Neutrophil (primary cell): ENCODE data around the gene ZNF615.

Source experiments
- H3K27ac ChIP-seq: fragments of 200-600 bp; sonication (generic); 2 replicates; pipeline ENCODE4 v1.5.1; 2016; ENCODE audit warnings: mild to moderate bottlenecking, moderate library complexity
- H3K27me3 ChIP-seq: fragments of 200-600 bp; sonication (generic); 2 replicates; pipeline ENCODE4 v1.6.0; 2016; ENCODE audit warnings: mild to moderate bottlenecking
- H3K36me3 ChIP-seq: fragments of 200-600 bp; sonication (generic); 2 replicates; pipeline ENCODE4 v1.5.1; 2017
- H3K4me1 ChIP-seq, 2 experiments: fragments of 200-600 bp in 1 of 2; sonication (generic) in 1 of 2; 1 replicate in 1 of 2; 2 replicates in 1 of 2; pipeline versions ENCODE4 v1.5.1 to v1.6.1; 2013 to 2016; ENCODE audit warnings: low read depth in 1 of 2, low read length in 1 of 2, mild to moderate bottlenecking in 1 of 2, moderate library complexity in 1 of 2; ENCODE audit not compliant: control insufficient read depth in 1 of 2, insufficient read depth in 1 of 2
- H3K4me3 ChIP-seq, 2 experiments: fragments of 200-600 bp in 1 of 2; sonication (generic) in 1 of 2; 1 replicate in 1 of 2; 2 replicates in 1 of 2; pipeline ENCODE4 v1.5.1; 2013 to 2016; ENCODE audit warnings: low read depth in 1 of 2, low read length in 1 of 2, mild to moderate bottlenecking in 1 of 2, moderate library complexity in 1 of 2
- H3K9me3 ChIP-seq: fragments of 200-600 bp; sonication (generic); 2 replicates; pipeline ENCODE4 v1.5.1; 2016
- TF ChIP-seq, protein P1 (sequence below): fragments of 200-600 bp; sonication (generic); IDR thresholded peaks from 2 replicates; pipeline ENCODE4 v1.5.1; 2016; ENCODE audit warnings: antibody characterized with exemption

ZNF615 gene

DNA sequence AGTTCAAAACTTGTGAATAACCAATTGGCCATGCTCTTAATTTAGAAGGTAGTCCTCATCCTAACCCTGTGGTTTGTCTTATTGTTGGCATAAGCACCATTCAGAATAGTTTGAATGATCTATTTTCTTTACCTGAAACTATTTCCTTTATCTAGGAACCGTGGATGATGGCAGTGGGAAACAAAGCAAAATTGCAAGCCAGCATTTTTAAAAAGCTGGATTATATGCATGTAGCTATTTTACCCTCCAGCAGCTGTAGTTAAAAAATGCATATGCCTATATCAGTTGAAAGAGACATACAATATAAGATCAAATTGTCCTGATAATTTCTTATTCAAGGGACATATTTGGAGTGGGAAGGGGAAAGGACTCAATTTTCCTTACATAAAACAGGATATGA, 61.4 kb downstream of the ZNF615 start:
- Histone ChIP-seq H3K27me3 (no peaks in the 10 kb centered on the region), H3K4me1 (no peaks in the 10 kb centered on the region), H3K4me3 (no peak overlapping the region), H3K36me3 (peaks cover 32% of the 10 kb centered on the region), H3K9me3 (peaks cover 86% of the 10 kb centered on the region), H3K27ac (no peak overlapping the region)
- TF ChIP-seq, protein P1, sequence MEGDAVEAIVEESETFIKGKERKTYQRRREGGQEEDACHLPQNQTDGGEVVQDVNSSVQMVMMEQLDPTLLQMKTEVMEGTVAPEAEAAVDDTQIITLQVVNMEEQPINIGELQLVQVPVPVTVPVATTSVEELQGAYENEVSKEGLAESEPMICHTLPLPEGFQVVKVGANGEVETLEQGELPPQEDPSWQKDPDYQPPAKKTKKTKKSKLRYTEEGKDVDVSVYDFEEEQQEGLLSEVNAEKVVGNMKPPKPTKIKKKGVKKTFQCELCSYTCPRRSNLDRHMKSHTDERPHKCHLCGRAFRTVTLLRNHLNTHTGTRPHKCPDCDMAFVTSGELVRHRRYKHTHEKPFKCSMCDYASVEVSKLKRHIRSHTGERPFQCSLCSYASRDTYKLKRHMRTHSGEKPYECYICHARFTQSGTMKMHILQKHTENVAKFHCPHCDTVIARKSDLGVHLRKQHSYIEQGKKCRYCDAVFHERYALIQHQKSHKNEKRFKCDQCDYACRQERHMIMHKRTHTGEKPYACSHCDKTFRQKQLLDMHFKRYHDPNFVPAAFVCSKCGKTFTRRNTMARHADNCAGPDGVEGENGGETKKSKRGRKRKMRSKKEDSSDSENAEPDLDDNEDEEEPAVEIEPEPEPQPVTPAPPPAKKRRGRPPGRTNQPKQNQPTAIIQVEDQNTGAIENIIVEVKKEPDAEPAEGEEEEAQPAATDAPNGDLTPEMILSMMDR: no peak

DNA sequence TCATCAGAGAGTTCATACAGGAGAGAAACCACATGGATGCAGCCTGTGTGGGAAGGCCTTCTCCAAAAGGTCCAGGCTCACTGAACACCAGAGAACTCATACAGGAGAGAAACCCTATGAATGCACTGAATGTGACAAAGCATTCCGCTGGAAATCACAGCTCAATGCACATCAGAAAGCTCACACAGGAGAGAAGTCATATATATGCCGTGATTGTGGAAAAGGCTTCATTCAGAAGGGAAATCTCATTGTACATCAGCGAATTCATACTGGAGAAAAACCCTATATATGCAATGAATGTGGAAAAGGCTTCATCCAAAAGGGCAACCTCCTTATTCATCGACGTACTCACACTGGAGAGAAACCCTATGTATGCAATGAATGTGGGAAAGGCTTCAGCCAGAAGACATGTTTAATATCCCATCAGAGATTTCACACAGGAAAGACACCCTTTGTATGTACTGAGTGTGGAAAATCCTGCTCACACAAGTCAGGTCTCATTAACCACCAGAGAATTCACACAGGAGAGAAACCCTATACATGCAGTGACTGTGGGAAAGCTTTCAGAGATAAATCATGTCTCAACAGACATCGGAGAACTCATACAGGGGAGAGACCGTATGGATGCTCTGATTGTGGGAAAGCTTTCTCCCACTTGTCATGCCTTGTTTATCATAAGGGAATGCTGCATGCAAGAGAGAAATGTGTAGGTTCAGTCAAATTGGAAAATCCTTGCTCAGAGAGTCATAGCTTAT, 63.0 kb downstream of the ZNF615 start:
- H3K36me3 ChIP-seq: peaks cover 48% of the 10 kb centered on the region

More for the DNA sequence above, 63.0 kb downstream of the ZNF615 start:
- H3K4me3 ChIP-seq: no peak overlapping the region
- no peaks in the 10 kb centered on the region for H3K4me1 ChIP-seq
- TF ChIP-seq, protein P1: no peak
- no peak overlapping the region for H3K27ac ChIP-seq
- no peaks in the 10 kb centered on the region for H3K27me3 ChIP-seq
- H3K9me3 ChIP-seq: peaks cover 94% of the 10 kb centered on the region
